ENCODE measurements around the gene NT5C2.

- peak; percentile 23 for TF ChIP-seq CTCF (IDR thresholded peaks at IDR 0.05; ENCODE audit: borderline replicate concordance, extremely low read depth, low read length, poor library complexity, severe bottlenecking)
- no peak for TF ChIP-seq EZH2 (IDR thresholded peaks at IDR 0.05; ENCODE audit: borderline replicate concordance, low read depth, low read length, severe bottlenecking)
Observed at GRCh38 chr10:103238506-103239252, 45.6 kb upstream of the NT5C2 start.

All from DND-41 (cell line).